GM04504 (cell line): ENCODE measurements around the gene ANAPC16.
"Not testable (repeated sequence)": the region's sequence is repeated elsewhere in the genome, so short reads cannot be mapped to it uniquely, and the experiment has no call there.

Source experiments
- DNase-seq: peaks from one replicate; pipeline ENCODE4 v3.0.0-alpha.2; 2012; ENCODE audit warnings: low read depth

ANAPC16 gene

DNA sequence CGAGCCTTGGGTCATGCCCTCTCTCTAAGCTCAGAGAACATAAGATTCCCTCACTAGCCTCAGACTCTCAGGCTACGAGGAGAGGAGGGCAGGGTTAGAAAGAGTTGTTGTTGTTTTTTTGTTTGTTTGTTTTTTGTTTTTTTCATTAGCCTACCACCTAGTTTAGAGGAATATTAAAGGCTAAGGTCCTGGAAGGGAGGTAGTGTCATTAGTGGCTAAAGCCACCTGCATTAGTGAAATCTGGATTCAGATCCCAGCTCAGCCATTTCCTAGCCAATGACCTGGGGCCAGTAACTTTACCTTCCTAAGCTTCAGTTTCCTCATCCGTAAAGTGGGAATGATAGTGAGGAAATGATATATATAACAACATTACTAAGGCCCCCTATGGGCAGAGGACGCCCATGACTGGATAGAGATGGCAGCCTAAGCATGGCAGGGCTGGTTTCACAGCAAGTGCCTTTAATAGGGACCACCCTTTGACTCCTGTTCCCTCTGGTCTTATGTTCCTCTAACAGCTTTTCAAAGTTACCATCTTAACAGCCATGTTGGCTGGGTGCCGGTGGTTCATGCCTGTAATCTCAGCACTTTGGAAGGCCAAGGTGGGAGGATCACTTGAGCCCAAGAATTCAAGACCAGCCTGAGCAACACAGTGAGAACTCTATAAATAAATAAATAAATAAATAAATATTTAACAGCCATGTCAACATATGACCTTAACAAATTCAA lies 63.0 kb downstream of the ANAPC16 start:
- DNase-seq = no peak

DNA sequence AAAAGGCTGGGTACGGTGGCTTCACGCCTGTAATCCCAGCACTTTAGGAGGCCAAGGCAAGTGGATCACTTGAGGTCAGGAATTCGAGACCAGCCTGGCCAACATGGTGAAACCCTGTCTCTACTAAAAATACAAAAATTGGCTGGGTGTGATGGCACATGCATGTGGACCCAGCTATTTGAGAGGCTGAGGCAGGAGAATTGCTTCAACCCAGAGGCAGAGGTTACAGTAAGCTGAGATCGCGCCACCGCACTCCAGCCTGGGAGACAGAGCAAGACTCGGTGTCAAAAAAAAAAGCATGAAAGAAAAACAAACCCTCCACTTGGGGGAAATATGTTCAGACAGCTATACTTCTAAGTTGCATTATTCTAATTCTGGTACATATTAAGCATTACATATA lies 63.8 kb downstream of the ANAPC16 start:
- not testable (repeated sequence) for DNase-seq

DNA sequence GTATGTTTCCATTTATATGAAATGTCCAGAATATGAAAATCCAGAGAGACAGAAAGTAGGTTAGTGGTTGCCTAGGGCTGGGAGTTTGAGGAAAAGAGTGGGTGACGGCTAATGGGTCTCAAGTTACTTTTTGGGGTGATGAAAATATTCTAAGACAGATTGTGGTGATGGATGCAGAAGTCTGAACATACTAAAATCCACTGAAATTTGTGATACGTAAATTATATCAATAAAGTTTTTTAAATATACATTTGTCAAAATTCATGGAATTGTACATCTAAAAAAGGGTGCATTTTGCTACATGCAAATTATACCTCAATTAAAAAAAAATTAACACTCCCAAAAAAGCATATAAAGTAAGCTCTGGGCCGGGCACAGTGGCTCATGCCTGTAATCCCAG lies 67.3 kb downstream of the ANAPC16 start:
- no peak for DNase-seq
